GM19438 (cell line): ENCODE data around the gene PAIP2.

ENCODE experiments used
- ATAC-seq: cut with Tn5 transposase; IDR thresholded peaks from one replicate; pipeline ENCODE4 v1.9.1; 2021; ENCODE audit warnings: low read depth; ENCODE audit not compliant: unreplicated experiment

The PAIP2 gene

DNA sequence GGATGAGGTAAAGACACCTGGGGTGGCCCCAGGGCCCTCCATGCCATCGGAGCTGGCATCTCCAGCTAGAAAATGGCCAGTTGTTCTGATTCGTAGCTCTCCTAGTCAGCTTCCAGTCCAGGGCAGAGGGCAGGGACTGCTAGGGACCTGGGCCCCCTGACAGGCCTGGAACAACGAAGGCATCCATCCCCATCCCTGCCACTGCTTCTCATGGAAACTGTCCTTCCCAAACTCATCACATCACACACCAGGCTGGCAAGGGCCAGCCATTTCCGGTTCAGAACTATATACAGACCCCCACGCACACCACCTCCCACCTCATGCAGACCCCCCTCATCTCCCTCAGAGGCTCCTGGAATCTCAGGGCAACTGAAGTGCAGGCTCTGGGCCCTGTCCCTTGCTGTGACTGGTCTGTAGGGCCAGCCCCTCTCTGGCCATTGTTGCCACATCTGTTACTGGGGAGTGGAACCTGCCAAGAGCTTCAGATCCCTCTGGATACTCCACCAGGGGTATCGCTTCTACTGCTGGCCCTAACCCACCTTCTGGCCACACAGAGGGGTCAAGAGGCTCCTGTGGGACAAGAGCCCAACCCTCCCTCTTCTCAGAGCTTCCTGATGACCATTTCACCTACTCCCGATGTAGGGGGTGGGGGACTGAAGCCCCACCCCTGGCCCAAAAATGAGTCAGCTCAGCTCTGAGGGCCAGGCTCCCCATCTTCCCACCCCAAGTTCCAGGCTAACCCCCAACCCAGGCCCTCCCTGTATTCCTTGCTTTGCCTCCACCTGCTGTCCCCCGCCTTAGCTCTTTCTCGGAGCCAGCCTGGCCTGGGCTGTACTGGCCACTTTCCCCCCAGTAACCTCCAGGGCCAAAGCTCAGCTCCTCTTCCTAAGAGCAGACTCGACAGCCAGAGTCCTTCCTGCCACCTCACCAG, 49.2 kb downstream of the PAIP2 start:
- ATAC-seq, result no peak

GRCh38 chr5:139391570-139392323, 50.1 kb downstream of the PAIP2 start:
- no peak for ATAC-seq

DNA sequence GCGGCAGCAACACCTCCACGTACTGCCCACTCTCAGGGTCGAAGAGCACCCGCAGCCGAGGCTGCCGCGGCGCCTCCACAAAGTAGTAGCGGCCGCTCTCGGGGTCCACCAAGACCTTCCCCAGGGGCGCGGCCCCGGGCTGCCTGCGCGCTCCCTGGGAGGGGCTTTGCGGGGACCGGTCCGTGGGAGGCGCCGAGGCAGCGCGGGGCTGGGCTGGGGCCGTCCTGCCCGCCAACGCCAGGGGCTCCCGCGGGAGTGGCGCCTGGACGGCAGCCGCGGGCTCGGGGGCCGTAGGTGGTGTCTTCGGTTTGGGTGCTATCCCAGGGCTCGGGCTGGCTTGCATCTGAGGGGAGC, 50.6 kb downstream of the PAIP2 start:
- ATAC-seq, result no peak

- peak; percentile 36 for ATAC-seq
Measured at GRCh38 chr5:139392678-139393496, 51.2 kb downstream of the PAIP2 start.

DNA sequence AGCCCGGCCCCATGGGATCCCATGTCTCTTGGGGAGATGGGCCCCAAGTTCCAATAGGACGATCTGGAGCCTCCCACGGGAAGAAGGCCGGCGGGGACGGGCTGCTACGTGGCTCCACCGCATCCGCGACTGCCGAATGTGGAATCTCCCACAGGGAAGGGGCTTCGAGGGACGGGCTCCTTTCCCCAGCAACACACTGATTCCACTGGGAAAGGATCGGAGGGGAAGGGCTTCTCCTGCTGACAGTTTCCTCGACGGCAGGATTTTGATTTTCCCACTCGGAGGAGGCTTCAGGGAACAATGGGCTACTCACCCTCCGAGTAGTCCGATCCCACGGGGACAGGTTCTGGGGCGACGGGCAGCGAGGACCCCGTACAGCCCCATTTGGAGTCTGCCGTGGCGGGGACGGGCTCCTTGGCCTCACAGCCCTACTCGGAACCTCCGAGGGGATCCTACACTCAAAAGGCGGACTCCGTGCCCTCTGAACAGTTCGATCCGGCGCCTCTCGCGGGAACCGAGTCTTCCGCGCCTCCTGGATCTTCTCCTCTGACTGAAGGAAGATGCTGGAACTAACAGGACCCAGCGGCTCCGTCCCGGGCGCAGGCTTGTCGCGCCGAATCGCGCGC, 52.0 kb downstream of the PAIP2 start:
- ATAC-seq, result no peak

GRCh38 chr5:139394123-139394653, 52.5 kb downstream of the PAIP2 start:
- ATAC-seq, result no peak

- ATAC-seq, result no peak
Measured at GRCh38 chr5:139394654-139395566, 53.3 kb downstream of the PAIP2 start, which contains the start of gene PROB1. TSS of gene PROB1 (minus strand) at chr5:139395104. CDS start at chr5:139395081, 23 bp downstream.

- ATAC-seq, result no peak
Measured at GRCh38 chr5:139395844-139396640, 54.4 kb downstream of the PAIP2 start.

DNA sequence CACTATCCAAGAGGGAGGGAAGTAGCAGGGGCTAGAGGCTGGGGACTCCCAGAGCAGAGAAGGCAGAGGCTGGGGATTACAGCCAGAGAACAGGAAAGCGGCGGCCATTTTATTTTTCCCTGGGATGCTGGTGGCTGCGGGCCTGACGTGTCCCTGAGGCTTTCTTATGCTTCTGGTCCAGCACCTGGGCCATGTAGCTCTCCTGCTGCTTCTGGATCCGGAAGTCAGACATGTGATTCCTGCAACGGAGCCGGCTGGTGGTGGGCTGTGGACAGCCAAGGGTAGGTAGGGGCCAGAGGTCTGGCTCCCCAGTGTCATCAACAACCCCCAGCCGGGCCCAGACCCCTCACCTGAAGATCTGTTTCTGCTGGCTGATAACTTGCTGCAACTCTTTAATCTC, 55.0 kb downstream of the PAIP2 start:
- no peak for ATAC-seq

- no peak for ATAC-seq
Measured at GRCh38 chr5:139397921-139398320, 56.3 kb downstream of the PAIP2 start.

DNA sequence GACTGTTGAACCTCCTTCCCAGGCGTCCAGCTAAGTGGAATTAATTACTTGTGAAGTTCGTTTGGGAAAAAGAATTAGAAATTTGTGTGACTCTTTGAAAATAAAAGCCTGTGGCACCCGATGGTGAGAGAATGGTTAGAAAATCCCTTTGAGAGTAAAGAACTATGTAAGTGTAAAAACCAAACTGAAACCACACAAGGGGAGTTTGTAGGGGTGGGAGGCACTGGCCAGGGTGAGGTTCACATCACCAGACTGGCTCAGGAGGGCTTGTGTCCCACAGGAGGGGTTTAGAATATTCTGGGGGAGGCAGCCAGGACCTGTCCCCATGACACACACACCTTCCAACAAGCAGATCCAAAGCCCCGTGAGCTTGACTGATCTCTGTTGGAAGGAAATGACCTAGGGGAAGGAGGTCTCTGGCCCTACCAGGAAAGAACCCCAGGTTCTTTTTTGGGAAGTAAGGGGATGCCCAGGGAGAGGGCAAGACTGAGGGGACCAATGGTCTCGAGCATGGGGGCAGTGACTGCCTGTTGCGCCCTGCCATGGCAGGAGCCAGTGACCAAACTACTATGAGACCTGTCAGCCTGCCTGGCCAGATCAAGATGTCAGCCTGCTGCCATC, 58.0 kb downstream of the PAIP2 start:
- ATAC-seq, result no peak

- ATAC-seq, result no peak
Measured at GRCh38 chr5:139401546-139401945, 59.9 kb downstream of the PAIP2 start.

DNA sequence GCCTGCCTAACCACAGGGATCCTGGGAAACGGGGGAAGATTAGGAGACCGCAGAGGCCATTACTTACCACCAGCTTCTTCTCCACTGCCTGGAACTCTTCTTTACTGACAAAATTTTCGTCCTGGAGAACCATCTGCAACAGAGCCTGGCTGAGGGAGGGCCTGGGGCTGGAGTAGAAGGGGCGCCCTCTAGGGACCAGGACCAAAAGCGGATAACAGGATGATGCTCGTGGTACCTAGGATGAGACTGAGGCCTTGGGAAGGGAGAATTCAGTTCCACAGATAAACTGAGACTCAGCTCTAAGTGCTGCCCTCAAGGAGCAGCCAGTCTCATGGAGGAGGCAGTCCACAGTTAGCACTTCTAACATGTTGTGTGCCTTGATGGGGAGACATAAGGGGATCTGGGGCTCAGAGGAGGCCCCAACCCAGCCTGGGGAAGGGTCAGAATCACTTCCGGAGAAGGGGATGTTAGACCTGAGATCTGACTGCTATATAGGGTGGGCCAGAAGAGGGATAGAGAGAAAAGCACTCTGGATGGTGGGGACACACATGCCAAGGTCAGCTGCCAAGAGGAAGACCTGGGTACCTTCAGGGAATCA, 61.0 kb downstream of the PAIP2 start:
- ATAC-seq, result no peak

DNA sequence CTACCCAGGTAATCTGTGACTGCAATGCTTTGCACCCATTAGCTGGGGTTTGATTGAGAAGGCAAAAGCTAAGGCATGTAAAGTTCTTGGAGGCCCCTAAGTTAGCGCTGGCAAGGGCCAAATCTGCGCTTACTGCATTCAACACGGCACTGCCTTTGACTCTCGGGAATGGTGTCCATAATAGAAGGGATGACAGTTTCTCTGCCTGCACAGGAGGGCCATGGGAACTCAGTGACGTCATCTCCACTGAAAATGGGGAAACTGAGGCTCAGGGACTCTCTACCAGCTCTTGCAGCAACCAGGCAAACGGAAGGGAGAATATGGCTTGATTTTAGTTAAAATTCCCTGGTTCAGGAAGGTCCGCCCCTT, 61.7 kb downstream of the PAIP2 start:
- no peak for ATAC-seq

GRCh38 chr5:139403787-139404483, 62.3 kb downstream of the PAIP2 start, which contains the start of gene SPATA24:
TSS of gene SPATA24 (minus strand) at chr5:139404089. CDS start at chr5:139404060, 29 bp downstream.
- ATAC-seq, result peak; percentile 91

DNA sequence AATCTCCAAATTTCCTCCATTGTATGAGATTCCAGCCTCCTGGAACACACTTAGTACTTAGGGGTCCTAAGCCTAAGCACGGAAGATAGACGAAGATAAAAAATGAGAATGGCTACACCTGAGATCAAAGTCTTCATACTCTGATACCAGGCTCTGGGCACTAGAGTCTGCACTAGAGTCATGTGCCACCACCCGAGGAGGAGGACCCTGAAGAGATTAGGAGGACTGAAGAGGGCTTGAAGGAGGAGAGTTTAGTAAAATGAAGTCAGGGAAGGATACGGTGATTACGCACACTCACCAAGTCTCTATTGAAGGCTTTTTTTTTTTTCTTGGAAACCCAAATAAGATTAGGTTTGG, 62.8 kb downstream of the PAIP2 start:
- ATAC-seq, result no peak

- no peak for ATAC-seq
Measured at GRCh38 chr5:139406963-139407362, 65.3 kb downstream of the PAIP2 start.
